HepG2 (cell line): ENCODE measurements around the gene DAD1. TPM values are rescaled to one million over a fixed set of nuclear protein-coding genes. Genes with fewer than 3 reads are reported as not detected.

ENCODE experiments used
- AFF4 ChIP-seq: sonication (generic); formaldehyde crosslinking; IDR thresholded peaks from 2 replicates; pipeline ENCODE4 v1.4.0; 2020; ENCODE audit warnings: missing genetic modification reagents
- ARHGAP35 ChIP-seq: sonication (generic); formaldehyde crosslinking; IDR thresholded peaks from 2 replicates; pipeline ENCODE4 v1.9.0; 2022; ENCODE audit warnings: mild to moderate bottlenecking, inconsistent platforms, moderate library complexity, missing genetic modification reagents, borderline replicate concordance
- DMAP1 ChIP-seq: IDR thresholded peaks from 2 replicates; pipeline ENCODE4 v1.6.1; 2016
- E2F2 ChIP-seq: sonication (generic); formaldehyde crosslinking; IDR thresholded peaks from 2 replicates; pipeline ENCODE4 v1.4.0; 2020; ENCODE audit warnings: missing genetic modification reagents, borderline replicate concordance
- ELK4 ChIP-seq: sonication (generic); formaldehyde crosslinking; IDR thresholded peaks from 2 replicates; pipeline ENCODE4 v1.9.0; 2021; ENCODE audit warnings: missing genetic modification reagents, borderline replicate concordance
- FOXA3 ChIP-seq: IDR thresholded peaks from 2 replicates; pipeline ENCODE4 v1.6.1; 2016; ENCODE audit warnings: missing genetic modification reagents, missing compliant biosample characterization
- GATA4 ChIP-seq: sonication (generic); IDR thresholded peaks from 2 replicates; pipeline ENCODE4 v1.6.1; 2016; ENCODE audit warnings: antibody characterized with exemption, low read depth, borderline replicate concordance
- HNRNPH1 ChIP-seq: fragments of 200-400 bp; formaldehyde crosslinking; optimal IDR thresholded peaks from 2 replicates; pipeline ENCODE3; 2017; ENCODE audit warnings: mild to moderate bottlenecking, low read depth, low read length
- KDM1A ChIP-seq: IDR thresholded peaks from 2 replicates; pipeline ENCODE4 v1.6.1; 2016; ENCODE audit warnings: missing compliant biosample characterization
- KDM2A ChIP-seq: sonication (generic); formaldehyde crosslinking; IDR thresholded peaks from 2 replicates; pipeline ENCODE4 v1.4.0; 2020; ENCODE audit warnings: low read depth, missing genetic modification reagents, borderline replicate concordance
- MXI1 ChIP-seq: IDR thresholded peaks from 3 replicates; pipeline ENCODE4 v1.6.1; 2012; ENCODE audit warnings: low read depth, low read length, inconsistent platforms, borderline replicate concordance
- RBM39 ChIP-seq: fragments of 200-400 bp; formaldehyde crosslinking; IDR thresholded peaks from one replicate; pipeline ENCODE4 v1.6.1; 2018; ENCODE audit warnings: antibody characterized with exemption, mild to moderate bottlenecking, low read depth, low read length; ENCODE audit not compliant: poor library complexity, severe bottlenecking
- SALL2 ChIP-seq: sonication (generic); formaldehyde crosslinking; IDR thresholded peaks from 2 replicates; pipeline ENCODE4 v1.8.1; 2023; ENCODE audit warnings: mild to moderate bottlenecking, missing genetic modification reagents, inconsistent platforms
- TCF7 ChIP-seq: sonication (generic); IDR thresholded peaks from 2 replicates; pipeline ENCODE4 v1.6.1; 2016; ENCODE audit warnings: antibody characterized with exemption, low read depth
- TP53 ChIP-seq: sonication (generic); formaldehyde crosslinking; conservative IDR thresholded peaks from 2 replicates; pipeline ENCODE4 v1.4.0; 2020; ENCODE audit warnings: missing genetic modification reagents
- TRIM24 ChIP-seq: sonication (generic); formaldehyde crosslinking; IDR thresholded peaks from 2 replicates; pipeline ENCODE4 v1.8.0; 2022; ENCODE audit warnings: mild to moderate bottlenecking, missing genetic modification reagents
- WIZ ChIP-seq: sonication (generic); formaldehyde crosslinking; IDR thresholded peaks from 2 replicates; pipeline ENCODE4 v1.5.1; 2020; ENCODE audit warnings: mild to moderate bottlenecking, missing genetic modification reagents
- ZMYM4 ChIP-seq: sonication (generic); formaldehyde crosslinking; IDR thresholded peaks from 2 replicates; pipeline ENCODE4 v1.8.1; 2023; ENCODE audit warnings: mild to moderate bottlenecking, missing genetic modification reagents
- ZNF33A ChIP-seq: sonication (generic); formaldehyde crosslinking; IDR thresholded peaks from 2 replicates; pipeline ENCODE4 v1.5.1; 2020; ENCODE audit warnings: missing genetic modification reagents, mild to moderate bottlenecking, moderate library complexity, borderline replicate concordance
- ZNF343 ChIP-seq: sonication (generic); formaldehyde crosslinking; IDR thresholded peaks from 2 replicates; pipeline ENCODE4 v1.4.0; 2020; ENCODE audit warnings: mild to moderate bottlenecking, missing genetic modification reagents
- ZNF383 ChIP-seq: sonication (generic); formaldehyde crosslinking; IDR thresholded peaks from 2 replicates; pipeline ENCODE4 v1.4.0; 2020; ENCODE audit warnings: missing genetic modification reagents, mild to moderate bottlenecking, borderline replicate concordance
- ZNF558 ChIP-seq: sonication (generic); formaldehyde crosslinking; IDR thresholded peaks from 2 replicates; pipeline ENCODE4 v1.9.0; 2022; ENCODE audit warnings: mild to moderate bottlenecking, missing genetic modification reagents, borderline replicate concordance
- ZNF616 ChIP-seq: sonication (generic); formaldehyde crosslinking; IDR thresholded peaks from 2 replicates; pipeline ENCODE4 v1.5.0; 2020; ENCODE audit warnings: low read depth, mild to moderate bottlenecking, missing genetic modification reagents
- ZNF670 ChIP-seq: sonication (generic); formaldehyde crosslinking; IDR thresholded peaks from 2 replicates; pipeline ENCODE4 v1.8.0; 2022; ENCODE audit warnings: mild to moderate bottlenecking, missing genetic modification reagents, borderline replicate concordance
- ZNF792 ChIP-seq: IDR thresholded peaks from 2 replicates; pipeline ENCODE4 v1.6.1; 2016
- polyA plus RNA-seq, 8 experiments: library from polyadenylated mRNA; depleted of rRNA in 3 of 8; stranded (reverse) in 7 of 8; unstranded in 1 of 8; fragments of >200 nt; fragmentation: Illumina TruSeq in 4 of 8; extraction: Trizol in 4 of 8; gene quantifications; 2 replicates each; pipeline versions ENCODE4 v1.2.1 to v1.2.3, GENCODE V29; 2011 to 2016; ENCODE audit warnings: low read depth in 4 of 8, missing spikeins in 1 of 8, mixed read lengths in 1 of 8; ENCODE audit not compliant: insufficient read depth in 1 of 8
- total RNA-seq, 5 experiments: library from RNA; depleted of rRNA; stranded (reverse); fragments of >200 nt; fragmentation: Illumina TruSeq; extraction: Trizol; gene quantifications; 2 replicates each; pipeline ENCODE4 v1.2.3, GENCODE V29; 2016; ENCODE audit warnings: low read depth in 1 of 5

The DAD1 gene
- total and polyA plus RNA-seq, 2 of the 13 experiments (the other 11 are each of a cell fraction or from before 2014, with no cell fraction given) = 558 to 626 TPM

- peak; percentile 43; the same call in 1 of the 2 replicates for TF ChIP-seq ZMYM4
- TF ChIP-seq ZNF558 (CRISPR knock-in tag) = peak; percentile 87
- peak; percentile 79; the same call in 1 of the 2 replicates for TF ChIP-seq SALL2 (CRISPR knock-in tag)
- TF ChIP-seq RBM39 = peak; percentile 91
- peak; percentile 80; the same call in 1 of the 2 replicates for TF ChIP-seq E2F2 (CRISPR knock-in tag)
- TF ChIP-seq ARHGAP35 (CRISPR knock-in tag) = peak; percentile 82; the same call in 1 of the 2 replicates
- TF ChIP-seq ZNF670 (CRISPR knock-in tag) = 0 out of 2 replicates have a peak, but pooled peaks have one; percentile 43
- TF ChIP-seq KDM2A = peak; percentile 94
- TF ChIP-seq KDM1A (CRISPR knock-in tag) = no peak
- peak; percentile 39; the same call in 1 of the 2 replicates for TF ChIP-seq ZNF383
- peak; percentile 36; the same call in 1 of the 2 replicates for TF ChIP-seq DMAP1 (CRISPR knock-in tag)
- TF ChIP-seq ZNF616 = peak; percentile 40; the same call in 1 of the 2 replicates
- TF ChIP-seq GATA4 = no peak
- no peak for TF ChIP-seq ELK4 (CRISPR knock-in tag)
- TF ChIP-seq TRIM24 = no peak
- TF ChIP-seq WIZ (CRISPR knock-in tag) = peak; percentile 74; the same call in 1 of the 2 replicates
- no peak for TF ChIP-seq MXI1
- no peak for TF ChIP-seq TCF7
- peak; percentile 40 for TF ChIP-seq HNRNPH1
- peak; percentile 52 for TF ChIP-seq FOXA3 (CRISPR knock-in tag)
- 0 out of 2 replicates have a peak, but pooled peaks have one; percentile 93 for TF ChIP-seq ZNF33A (CRISPR knock-in tag)
- no peak for TF ChIP-seq ZNF343 (CRISPR knock-in tag)
- TF ChIP-seq AFF4 (CRISPR knock-in tag) = no peak
- peak; percentile 23; the same call in 1 of the 2 replicates for TF ChIP-seq ZNF792
- TF ChIP-seq TP53 (CRISPR knock-in tag) = peak; percentile 58; the same call in 1 of the 2 replicates
Observed at GRCh38 chr14:22556990-22557623, 31.9 kb downstream of the DAD1 start (continued).
